ENCODE data around the gene USO1.
A peak's percentile ranks its signal among the peaks of the same experiment; 100 is the strongest.

The USO1 gene

DNA sequence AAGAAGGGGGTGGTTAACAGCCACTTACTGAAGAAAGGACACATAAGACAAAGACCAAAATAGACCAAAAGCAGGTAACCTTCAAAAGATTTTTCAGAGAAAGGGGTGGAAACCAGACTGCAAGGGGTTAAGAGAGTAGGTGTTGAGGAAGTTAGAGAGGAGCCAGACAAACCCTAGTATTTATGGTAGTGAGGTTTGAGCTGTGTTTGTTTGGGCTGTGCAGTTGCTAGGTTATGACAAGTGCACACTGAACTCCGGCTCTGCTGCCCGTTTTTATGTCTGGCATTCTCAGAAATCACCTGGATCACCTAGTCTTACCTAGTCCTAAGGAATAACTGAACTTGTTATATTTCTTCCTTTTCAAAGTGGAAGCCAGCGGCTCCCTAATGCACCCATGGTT lies 28.3 kb upstream of the USO1 start:
- Histone ChIP-seq H3K36me3 (ENCODE audit: control insufficient read depth, insufficient read depth, low read length) (no peaks in the 10 kb centered on the region; the same call in 1 of the 2 replicates), H3K27me3 (replicated peaks; ENCODE audit: control insufficient read depth, insufficient read depth, low read length) (no peaks in the 10 kb centered on the region), H3K4me3 (replicated peaks; ENCODE audit: low read depth, low read length) (no peak overlapping the region)
- TF ChIP-seq CTCF (IDR thresholded peaks at IDR 0.05; ENCODE audit: insufficient read depth, low read length, poor library complexity, severe bottlenecking), result no peak
- DNase-seq (ENCODE audit: extremely low read depth, insufficient read length), result no peak

GRCh38 chr4:75696581-75696980 lies 27.8 kb upstream of the USO1 start:
- no peaks in the 10 kb centered on the region for H3K27me3 ChIP-seq (replicated peaks; ENCODE audit: control insufficient read depth, insufficient read depth, low read length)
- H3K4me3 ChIP-seq (replicated peaks; ENCODE audit: low read depth, low read length), result no peak overlapping the region
- H3K36me3 ChIP-seq (ENCODE audit: control insufficient read depth, insufficient read depth, low read length), result no peaks in the 10 kb centered on the region; the same call in 1 of the 2 replicates
- no peak for DNase-seq (ENCODE audit: extremely low read depth, insufficient read length)
- no peak for TF ChIP-seq CTCF (IDR thresholded peaks at IDR 0.05; ENCODE audit: insufficient read depth, low read length, poor library complexity, severe bottlenecking)

DNA sequence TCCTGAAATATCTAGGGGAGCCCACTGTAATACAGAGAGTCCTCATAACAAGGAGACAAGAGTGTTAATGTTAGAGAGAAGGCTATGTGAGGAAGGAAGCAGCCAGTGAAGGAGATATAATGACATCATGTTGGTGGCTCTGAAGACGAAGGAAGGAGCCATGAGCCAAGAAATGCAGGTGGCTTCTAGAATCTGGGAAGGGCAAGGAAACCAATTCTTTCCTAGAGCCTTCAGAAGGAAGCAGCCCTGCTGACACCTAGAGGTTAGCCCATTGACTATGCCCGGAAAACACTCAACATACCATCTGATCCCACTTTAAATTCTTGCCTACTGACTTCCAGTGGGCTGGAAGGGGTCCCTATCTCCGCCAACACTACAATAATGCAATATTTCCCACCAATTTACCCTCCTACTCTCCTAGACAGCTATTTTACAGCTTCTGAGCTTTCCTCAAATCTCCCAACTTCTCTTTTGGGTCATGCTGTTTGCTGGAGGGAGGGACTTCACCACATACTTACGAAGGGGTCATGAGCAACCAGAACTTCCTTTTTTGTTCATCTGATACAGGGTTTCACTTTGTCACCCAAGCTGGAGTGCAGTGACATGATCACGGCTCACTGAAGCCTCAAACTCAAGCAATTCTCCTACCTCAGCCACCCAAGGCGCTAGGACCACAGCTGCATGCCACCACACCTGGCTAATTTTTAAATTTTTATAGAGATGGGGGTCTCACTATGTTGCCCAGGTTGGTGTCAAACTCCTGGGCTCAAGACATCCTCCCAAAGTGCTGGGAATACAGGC lies 26.0 kb upstream of the USO1 start:
- Histone ChIP-seq H3K36me3 (ENCODE audit: control insufficient read depth, insufficient read depth, low read length) (no peaks in the 10 kb centered on the region; the same call in 1 of the 2 replicates), H3K4me3 (replicated peaks; ENCODE audit: low read depth, low read length) (0 out of 2 replicates have a peak overlapping the region, but pooled peaks have one; percentile 12), H3K27me3 (replicated peaks; ENCODE audit: control insufficient read depth, insufficient read depth, low read length) (no peaks in the 10 kb centered on the region)
- peak; percentile 48 for DNase-seq (ENCODE audit: extremely low read depth, insufficient read length)
- TF ChIP-seq CTCF (IDR thresholded peaks at IDR 0.05; ENCODE audit: insufficient read depth, low read length, poor library complexity, severe bottlenecking), result no peak

DNA sequence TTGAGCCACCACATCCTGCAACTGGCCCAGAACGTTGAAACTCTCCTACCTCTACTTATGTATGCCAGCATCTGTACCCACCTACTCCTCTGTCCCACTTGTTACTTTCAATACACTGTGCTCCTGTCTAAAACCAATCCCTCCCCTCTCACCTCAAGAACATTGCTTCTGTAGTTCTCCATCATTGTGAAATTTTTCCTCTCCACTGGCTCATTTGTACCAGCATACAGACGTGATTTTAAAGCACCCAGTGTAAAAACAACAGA lies 25.5 kb upstream of the USO1 start:
- 0 out of 2 replicates have a peak overlapping the region, but pooled peaks have one; percentile 5 for H3K4me3 ChIP-seq (replicated peaks; ENCODE audit: low read depth, low read length)
- no peaks in the 10 kb centered on the region for H3K27me3 ChIP-seq (replicated peaks; ENCODE audit: control insufficient read depth, insufficient read depth, low read length)
- no peaks in the 10 kb centered on the region; the same call in 1 of the 2 replicates for H3K36me3 ChIP-seq (ENCODE audit: control insufficient read depth, insufficient read depth, low read length)
- TF ChIP-seq CTCF (IDR thresholded peaks at IDR 0.05; ENCODE audit: insufficient read depth, low read length, poor library complexity, severe bottlenecking), result no peak
- peak; percentile 34 for DNase-seq (ENCODE audit: extremely low read depth, insufficient read length)

DNA sequence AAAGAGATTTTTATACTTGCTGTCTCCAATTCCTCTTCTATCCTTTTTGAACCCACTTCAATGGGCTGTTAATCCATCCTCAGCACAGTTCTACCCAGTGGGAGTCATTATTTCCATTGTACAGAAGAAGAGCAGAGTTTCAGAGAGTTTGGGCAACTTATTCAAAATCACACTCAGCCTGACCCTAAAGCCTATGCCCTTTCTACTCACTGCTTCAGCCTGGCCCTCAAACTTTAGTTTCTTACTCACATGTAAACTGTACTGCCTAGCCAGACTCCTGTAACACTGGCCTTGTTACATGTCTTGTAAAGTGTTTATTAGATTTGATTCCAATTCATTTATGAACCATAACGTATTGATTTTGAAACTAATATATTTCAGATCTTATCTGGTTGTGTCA lies 25.1 kb upstream of the USO1 start:
- H3K27me3 ChIP-seq (replicated peaks; ENCODE audit: control insufficient read depth, insufficient read depth, low read length), result no peaks in the 10 kb centered on the region

More for the DNA sequence above, 25.1 kb upstream of the USO1 start:
- DNase-seq (ENCODE audit: extremely low read depth, insufficient read length), result no peak
- H3K36me3 ChIP-seq (ENCODE audit: control insufficient read depth, insufficient read depth, low read length), result no peaks in the 10 kb centered on the region; the same call in 1 of the 2 replicates
- no peak for TF ChIP-seq CTCF (IDR thresholded peaks at IDR 0.05; ENCODE audit: insufficient read depth, low read length, poor library complexity, severe bottlenecking)
- H3K4me3 ChIP-seq (replicated peaks; ENCODE audit: low read depth, low read length), result no peak overlapping the region
